ENCODE measurements around the gene GTF2F2.

Gene GTF2F2

GRCh38 chr13:45228002-45228401 is 107.7 kb downstream of the GTF2F2 start:
- Histone ChIP-seq H3K36me3 (ENCODE audit: control insufficient read depth, insufficient read depth, low read length) (no peaks in the 10 kb centered on the region), H3K27me3 (replicated peaks; ENCODE audit: control insufficient read depth, insufficient read depth, low read length) (no peaks in the 10 kb centered on the region), H3K4me3 (replicated peaks; ENCODE audit: low read depth, low read length) (no peak overlapping the region)
- TF ChIP-seq, protein P1, sequence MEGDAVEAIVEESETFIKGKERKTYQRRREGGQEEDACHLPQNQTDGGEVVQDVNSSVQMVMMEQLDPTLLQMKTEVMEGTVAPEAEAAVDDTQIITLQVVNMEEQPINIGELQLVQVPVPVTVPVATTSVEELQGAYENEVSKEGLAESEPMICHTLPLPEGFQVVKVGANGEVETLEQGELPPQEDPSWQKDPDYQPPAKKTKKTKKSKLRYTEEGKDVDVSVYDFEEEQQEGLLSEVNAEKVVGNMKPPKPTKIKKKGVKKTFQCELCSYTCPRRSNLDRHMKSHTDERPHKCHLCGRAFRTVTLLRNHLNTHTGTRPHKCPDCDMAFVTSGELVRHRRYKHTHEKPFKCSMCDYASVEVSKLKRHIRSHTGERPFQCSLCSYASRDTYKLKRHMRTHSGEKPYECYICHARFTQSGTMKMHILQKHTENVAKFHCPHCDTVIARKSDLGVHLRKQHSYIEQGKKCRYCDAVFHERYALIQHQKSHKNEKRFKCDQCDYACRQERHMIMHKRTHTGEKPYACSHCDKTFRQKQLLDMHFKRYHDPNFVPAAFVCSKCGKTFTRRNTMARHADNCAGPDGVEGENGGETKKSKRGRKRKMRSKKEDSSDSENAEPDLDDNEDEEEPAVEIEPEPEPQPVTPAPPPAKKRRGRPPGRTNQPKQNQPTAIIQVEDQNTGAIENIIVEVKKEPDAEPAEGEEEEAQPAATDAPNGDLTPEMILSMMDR (IDR thresholded peaks at IDR 0.05; ENCODE audit: insufficient read depth, low read length, poor library complexity, severe bottlenecking): no peak
- no peak for DNase-seq (ENCODE audit: extremely low read depth, insufficient read length)

DNA sequence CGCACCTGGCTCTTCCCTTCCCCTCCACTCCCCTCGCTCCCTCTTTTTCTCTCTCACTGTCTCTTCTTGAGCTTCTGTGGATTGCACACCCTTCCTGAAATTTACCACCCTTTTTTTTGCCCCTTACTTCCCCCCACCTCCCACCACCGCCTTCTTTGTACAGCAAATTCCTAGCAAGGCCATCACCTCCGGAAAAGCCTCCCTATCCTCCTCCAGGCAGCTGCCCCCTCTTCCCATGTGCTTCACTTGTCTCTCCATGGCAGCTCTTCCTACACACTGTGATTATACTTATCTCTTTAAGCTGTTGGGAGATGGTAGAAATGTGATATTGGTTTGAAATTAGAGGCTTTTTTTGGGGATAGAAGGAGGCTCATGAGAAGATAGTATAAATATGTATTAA is 108.9 kb downstream of the GTF2F2 start:
- no peaks in the 10 kb centered on the region for H3K27me3 ChIP-seq (replicated peaks; ENCODE audit: control insufficient read depth, insufficient read depth, low read length)
- TF ChIP-seq, protein P1 (IDR thresholded peaks at IDR 0.05; ENCODE audit: insufficient read depth, low read length, poor library complexity, severe bottlenecking): no peak
- H3K36me3 ChIP-seq (ENCODE audit: control insufficient read depth, insufficient read depth, low read length): no peaks in the 10 kb centered on the region
- no peak overlapping the region for H3K4me3 ChIP-seq (replicated peaks; ENCODE audit: low read depth, low read length)
- DNase-seq (ENCODE audit: extremely low read depth, insufficient read length): no peak

DNA sequence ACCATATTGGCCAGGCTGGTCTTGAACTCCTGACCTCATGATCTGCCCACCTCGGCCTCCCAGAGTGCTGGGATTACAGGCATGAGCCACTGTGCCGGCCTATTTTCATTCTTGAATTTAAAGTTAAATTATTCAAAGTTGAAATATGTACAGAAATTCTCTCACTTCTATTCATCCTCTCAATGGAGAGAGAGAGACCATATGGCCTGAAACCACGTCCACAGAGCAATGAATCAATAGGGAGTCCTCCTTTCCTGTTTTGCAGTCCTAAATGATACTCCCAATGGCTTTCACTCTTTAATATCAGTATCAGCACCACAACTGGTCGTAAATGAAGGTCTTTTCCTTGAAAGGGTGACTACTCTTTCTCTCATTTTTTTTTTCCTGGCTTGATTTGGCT is 111.0 kb downstream of the GTF2F2 start:
- H3K36me3 ChIP-seq (ENCODE audit: control insufficient read depth, insufficient read depth, low read length): no peaks in the 10 kb centered on the region
- no peak for DNase-seq (ENCODE audit: extremely low read depth, insufficient read length)
- TF ChIP-seq, protein P1 (IDR thresholded peaks at IDR 0.05; ENCODE audit: insufficient read depth, low read length, poor library complexity, severe bottlenecking): no peak
- H3K27me3 ChIP-seq (replicated peaks; ENCODE audit: control insufficient read depth, insufficient read depth, low read length): no peaks in the 10 kb centered on the region
- no peak overlapping the region for H3K4me3 ChIP-seq (replicated peaks; ENCODE audit: low read depth, low read length)

DNA sequence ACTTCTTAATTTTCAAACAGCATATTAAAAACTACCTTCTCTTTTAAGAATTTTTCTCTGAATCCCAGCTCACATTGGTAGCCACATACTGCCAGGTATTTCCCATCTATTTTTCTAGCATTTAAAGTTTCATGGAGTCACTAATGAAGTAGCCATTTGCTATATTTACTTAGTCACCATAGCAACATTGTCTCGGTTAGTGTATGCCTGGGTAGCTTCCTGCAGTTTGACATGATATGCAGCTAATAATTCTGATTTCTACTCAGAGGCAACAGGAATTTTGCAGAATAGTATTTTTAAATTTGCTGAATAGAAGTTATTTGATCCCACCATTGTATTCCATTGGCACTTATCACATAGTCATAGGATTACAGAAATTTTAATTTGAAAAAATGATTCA is 111.4 kb downstream of the GTF2F2 start:
- no peak for DNase-seq (ENCODE audit: extremely low read depth, insufficient read length)
- H3K4me3 ChIP-seq (replicated peaks; ENCODE audit: low read depth, low read length): no peak overlapping the region
- no peaks in the 10 kb centered on the region for H3K27me3 ChIP-seq (replicated peaks; ENCODE audit: control insufficient read depth, insufficient read depth, low read length)
- TF ChIP-seq, protein P1 (IDR thresholded peaks at IDR 0.05; ENCODE audit: insufficient read depth, low read length, poor library complexity, severe bottlenecking): no peak
- H3K36me3 ChIP-seq (ENCODE audit: control insufficient read depth, insufficient read depth, low read length): no peaks in the 10 kb centered on the region

DNA sequence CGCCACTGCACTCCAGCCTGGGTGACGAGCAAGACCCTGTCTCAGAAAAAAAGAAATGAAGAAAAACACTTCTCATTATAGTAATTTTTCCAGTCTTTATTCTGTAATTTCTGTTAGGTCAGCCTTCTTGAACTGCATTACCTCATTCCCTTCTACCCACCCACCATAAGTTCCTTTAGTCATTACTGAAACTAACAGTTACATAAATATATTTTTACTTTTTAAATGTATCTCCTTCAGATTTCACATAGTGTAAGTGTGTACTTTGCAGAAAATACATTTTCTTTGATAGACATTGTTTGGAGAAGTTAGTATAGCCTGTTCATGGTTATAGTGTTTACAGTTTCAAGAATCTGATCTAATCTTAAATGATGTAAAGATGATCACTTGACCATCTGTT is 112.3 kb downstream of the GTF2F2 start:
- Histone ChIP-seq H3K36me3 (ENCODE audit: control insufficient read depth, insufficient read depth, low read length) (no peaks in the 10 kb centered on the region), H3K27me3 (replicated peaks; ENCODE audit: control insufficient read depth, insufficient read depth, low read length) (no peaks in the 10 kb centered on the region), H3K4me3 (replicated peaks; ENCODE audit: low read depth, low read length) (no peak overlapping the region)
- DNase-seq (ENCODE audit: extremely low read depth, insufficient read length): no peak
- TF ChIP-seq, protein P1 (IDR thresholded peaks at IDR 0.05; ENCODE audit: insufficient read depth, low read length, poor library complexity, severe bottlenecking): no peak

All from GM06990 (cell line).